HG03442 (cell line): ENCODE measurements around the gene ENO3.

Experiments used
- ATAC-seq: cut with Tn5 transposase; IDR thresholded peaks from one replicate; pipeline ENCODE4 v1.9.1; 2021; ENCODE audit warnings: mild to moderate bottlenecking, moderate library complexity; ENCODE audit not compliant: unreplicated experiment

The ENO3 gene

GRCh38 chr17:5003214-5003867 lies 52.4 kb downstream of the ENO3 start:
- no peak for ATAC-seq
